Measurements from ENCODE around the gene SLC10A3.

Gene SLC10A3

DNA sequence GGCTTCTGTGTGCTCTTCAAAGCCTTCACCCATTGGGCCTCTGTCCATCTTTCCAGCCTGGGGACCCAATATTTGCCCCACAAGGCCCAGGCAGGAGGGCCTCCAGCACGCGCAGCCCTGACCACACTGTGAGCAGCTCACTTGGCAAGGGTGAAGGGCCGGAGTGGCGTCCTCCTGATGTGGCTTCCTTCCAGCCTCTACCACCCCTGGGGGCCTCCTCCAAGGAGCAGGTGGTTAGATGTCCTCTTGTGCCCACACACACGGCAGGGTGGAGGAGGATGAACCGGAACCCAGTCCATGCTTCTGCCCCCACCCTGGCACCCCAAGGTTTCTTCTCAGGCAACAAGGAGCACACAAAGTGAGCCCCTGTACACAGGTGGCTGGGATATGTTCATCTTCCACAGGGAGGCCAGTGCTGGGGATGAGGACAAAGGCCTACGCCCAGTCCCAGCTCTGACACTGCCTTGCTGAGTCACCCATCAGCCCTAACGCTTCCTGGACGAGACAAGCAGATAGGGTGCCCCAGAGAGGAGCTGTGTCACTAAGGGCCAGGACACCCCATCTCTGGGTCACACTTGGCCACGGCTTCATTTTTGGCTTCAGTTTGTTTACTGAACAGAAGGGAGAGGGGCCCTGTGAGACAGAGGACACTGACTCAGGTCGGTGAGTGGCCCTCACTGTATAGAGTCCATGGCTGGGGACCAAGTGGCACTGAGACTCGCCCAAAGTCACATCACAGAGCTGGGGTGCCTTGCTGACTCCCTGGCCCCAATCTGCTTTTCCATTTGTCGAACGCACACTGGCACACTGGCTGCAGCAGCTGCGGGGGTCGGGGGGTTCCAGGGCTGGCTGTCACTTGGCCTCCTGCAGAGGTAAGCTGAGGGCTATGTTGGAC, 5.9 kb downstream of the SLC10A3 start:
- no peak for DNase-seq (ENCODE audit: low read depth in 2 of 2)

- no peak for DNase-seq (ENCODE audit: low read depth in 2 of 2)
Observed at GRCh38 chrX:154483325-154483724, 7.1 kb downstream of the SLC10A3 start.

DNA sequence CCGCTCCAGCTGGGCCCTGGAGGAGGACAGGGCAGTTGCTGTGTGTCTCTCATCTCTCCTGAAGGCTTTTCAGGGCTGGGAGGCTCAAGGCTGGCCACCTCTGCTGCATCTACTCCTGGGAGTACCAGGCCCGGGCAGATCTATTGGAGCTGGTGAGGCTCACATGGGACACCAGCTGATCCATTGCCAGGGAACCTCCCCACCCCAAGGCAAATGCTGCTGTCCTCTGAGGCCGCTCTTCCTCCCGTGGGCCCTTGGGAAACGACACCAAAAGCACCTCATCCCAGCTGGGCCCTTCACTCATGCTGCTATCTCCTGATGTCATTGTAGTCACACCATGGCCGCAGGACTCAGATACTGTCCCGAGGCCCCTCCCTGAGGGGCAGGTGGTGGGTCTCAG, 7.6 kb downstream of the SLC10A3 start:
- DNase-seq (ENCODE audit: low read depth in 2 of 2): no peak

DNA sequence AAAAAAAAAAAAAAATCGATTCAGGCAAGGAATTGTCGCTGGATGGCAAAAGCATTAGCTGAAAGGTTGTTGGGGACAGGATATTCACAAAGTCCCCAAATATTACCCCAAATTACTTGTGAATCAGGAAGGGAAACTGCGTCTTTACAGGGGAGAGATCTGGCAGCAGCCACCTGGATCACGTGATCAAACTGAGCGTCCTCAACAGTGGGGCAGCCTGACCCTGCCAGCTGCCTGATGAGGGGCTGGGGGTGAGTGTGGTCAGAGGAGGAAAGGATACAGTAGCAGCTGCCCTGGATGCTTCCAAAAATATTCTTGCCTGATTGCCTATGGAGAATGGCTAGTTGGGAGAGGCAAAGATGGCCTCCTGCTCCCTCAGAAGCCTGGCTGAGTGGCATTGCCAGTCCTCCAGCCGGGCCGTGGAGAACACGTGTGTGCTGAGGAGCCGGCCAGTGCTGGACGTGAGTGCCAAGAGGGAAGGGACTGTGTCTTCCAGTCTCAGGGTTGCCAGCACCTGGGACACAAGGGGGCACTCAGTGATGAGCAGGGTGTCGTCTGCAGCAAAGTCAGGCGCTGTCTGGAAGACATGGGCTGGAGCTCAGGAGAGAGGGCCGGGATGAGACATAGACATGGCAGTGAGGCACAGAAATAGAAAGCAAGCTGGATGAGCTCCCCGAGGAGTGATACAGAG, 8.4 kb downstream of the SLC10A3 start:
- no peak for DNase-seq (ENCODE audit: low read depth in 2 of 2)

DNA sequence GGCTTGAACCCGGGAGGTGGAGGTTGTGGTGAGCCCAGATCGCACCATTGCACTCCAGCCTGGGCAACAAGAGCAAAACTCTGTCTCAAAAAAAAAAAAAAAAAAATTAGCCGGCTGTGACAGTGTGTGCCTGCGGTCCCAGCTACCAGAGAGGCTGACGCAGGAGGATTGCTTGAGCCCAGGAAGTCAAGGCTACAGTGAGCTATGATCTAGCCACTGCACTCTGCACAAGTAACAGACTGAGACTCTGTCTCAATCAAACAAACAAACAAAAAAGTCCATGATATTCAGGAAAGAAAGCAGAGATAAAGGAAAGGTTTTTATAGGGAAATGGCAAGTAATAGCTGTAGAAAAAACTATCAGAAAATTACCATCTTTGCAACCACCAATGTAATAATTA, 9.2 kb downstream of the SLC10A3 start:
- DNase-seq (ENCODE audit: low read depth in 2 of 2): no peak

GRCh38 chrX:154478728-154479622, 11.5 kb downstream of the SLC10A3 start, which contains the start of gene LAGE3:
LAGE3 (minus strand) TSS chrX:154479281; CDS start chrX:154478915, 366 bp downstream.
- peak; percentile 87 to 91 for DNase-seq (ENCODE audit: low read depth in 2 of 2)

- no peak for DNase-seq (ENCODE audit: low read depth in 2 of 2)
Observed at GRCh38 chrX:154477891-154478477, 12.4 kb downstream of the SLC10A3 start.

GRCh38 chrX:154476821-154477220, 13.6 kb downstream of the SLC10A3 start:
- no peak for DNase-seq (ENCODE audit: low read depth in 2 of 2)

- no peak for DNase-seq (ENCODE audit: low read depth in 2 of 2)
Observed at GRCh38 chrX:154473683-154474082, 16.7 kb downstream of the SLC10A3 start.

GRCh38 chrX:154472685-154473632, 17.5 kb downstream of the SLC10A3 start:
- no peak for DNase-seq (ENCODE audit: low read depth in 2 of 2)

- no peak for DNase-seq (ENCODE audit: low read depth in 2 of 2)
Observed at GRCh38 chrX:154471839-154472684, 18.4 kb downstream of the SLC10A3 start.

- DNase-seq (ENCODE audit: low read depth in 2 of 2): no peak
Observed at GRCh38 chrX:154470914-154471568, 19.4 kb downstream of the SLC10A3 start.

DNA sequence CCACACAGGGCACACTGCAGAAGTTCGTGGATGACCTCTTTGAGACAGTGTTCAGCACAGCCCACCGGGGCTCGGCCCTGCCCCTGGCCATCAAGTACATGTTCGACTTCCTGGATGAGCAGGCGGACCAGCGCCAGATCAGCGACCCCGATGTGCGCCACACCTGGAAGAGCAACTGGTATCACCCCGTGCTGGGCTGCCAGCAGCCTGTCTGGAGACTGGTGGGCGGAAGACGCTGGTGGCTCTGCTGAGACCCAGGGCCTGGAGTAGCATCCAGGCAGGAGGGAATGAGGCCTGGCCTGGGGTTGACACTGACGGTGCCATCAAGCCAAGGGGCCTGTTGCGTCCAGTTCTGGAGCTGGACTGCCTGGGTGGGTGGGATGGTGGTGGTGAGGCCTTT, 20.0 kb downstream of the SLC10A3 start:
- DNase-seq (ENCODE audit: low read depth in 2 of 2): no peak

DNA sequence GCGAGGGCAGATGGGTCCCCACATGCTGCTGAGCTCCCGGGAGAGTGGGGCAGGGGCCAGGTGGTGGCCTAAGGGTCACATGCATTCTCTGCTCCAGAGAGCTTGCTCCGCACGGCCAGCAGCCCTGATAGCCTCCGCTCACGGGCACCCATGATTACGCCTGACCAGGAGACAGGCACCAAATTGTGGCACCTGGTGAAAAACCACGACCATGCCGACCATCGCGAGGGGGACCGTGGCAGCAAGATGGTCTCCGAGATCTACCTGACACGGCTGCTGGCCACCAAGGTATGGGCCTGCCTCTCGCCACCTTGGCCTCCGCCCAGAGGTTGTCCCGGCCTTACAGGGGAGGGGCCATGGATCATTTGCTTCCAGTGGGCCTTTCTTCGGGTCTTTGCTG, 20.5 kb downstream of the SLC10A3 start:
- no peak for DNase-seq (ENCODE audit: low read depth in 2 of 2)

- no peak for DNase-seq (ENCODE audit: low read depth in 2 of 2)
Observed at GRCh38 chrX:154469114-154469513, 21.3 kb downstream of the SLC10A3 start.

DNA sequence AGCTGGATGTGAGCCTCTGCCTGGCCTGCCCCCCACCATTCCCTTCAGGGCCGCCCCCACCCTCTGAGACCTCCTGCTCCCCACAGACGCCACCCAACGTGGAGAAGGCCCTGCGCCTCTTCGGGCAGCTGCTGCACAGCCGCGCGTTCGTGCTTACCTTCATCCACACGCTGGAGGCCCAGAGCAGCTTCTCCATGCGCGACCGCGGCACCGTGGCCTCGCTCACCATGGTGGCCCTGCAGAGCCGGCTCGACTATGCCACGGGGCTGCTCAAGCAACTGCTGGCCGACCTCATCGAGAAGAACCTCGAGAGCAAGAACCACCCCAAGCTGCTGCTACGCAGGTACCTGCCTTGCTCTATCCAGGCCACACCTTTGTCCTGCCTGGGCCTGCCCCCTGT, 22.2 kb downstream of the SLC10A3 start:
- no peak for DNase-seq (ENCODE audit: low read depth in 2 of 2)

- DNase-seq (ENCODE audit: low read depth in 2 of 2): no peak
Observed at GRCh38 chrX:154467556-154467955, 22.9 kb downstream of the SLC10A3 start.

DNA sequence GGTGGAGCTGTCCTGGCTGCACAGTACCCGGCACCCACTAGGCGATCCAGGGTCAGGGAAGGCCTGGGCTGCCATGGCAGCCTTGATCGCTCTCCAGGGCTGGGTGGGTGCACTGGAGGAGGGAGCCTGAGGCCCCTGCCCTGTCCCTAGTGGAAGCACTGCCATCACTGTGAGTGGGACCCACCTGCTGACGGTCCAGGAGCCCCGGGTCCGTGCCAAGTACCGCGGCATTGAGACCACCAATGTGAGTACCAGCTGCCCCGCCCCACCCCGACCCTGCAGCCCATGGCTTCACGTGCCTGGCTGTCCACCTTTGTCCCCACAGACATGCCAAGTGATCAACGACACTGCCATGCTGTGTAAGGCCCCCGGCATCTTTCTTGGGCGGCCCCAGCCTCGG, 23.5 kb downstream of the SLC10A3 start:
- DNase-seq (ENCODE audit: low read depth in 2 of 2): no peak

DNA sequence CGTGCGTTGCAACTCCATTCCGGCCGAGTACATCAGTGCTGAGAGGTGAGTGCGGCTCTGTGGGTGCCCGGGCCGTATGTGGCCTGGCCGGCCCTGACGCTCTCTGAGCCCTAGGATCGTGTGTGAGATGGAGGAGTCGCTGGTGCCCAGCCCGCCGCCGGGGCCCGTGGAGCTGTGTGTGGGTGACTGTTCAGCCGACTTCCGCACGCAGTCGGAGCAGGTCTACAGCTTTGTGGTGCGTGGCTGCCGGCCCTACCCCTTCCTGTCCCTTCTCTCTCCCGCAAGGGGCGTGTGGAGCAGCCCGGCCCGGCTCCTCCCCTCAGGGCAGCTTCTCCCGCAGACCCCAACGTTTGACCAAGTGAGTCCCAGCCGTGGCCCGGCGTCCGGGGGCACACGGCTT, 24.4 kb downstream of the SLC10A3 start:
- DNase-seq (ENCODE audit: low read depth in 2 of 2): no peak

All from stimulated activated CD4-positive, alpha-beta T cell treated with anti-CD3 and anti-CD28 coated beads, Interleukin-1b, Interleukin-23, amount 100 ng/mL, for 1 hour (primary cell).